NCI-H345 treated with DMSO at 0.1 percent for 48 hours (cell line): ENCODE measurements around the gene B3GALT6.

ENCODE experiments used
- DNase-seq: peaks from one replicate; lab custom pipeline; 2025; ENCODE audit not compliant: unreplicated experiment; lab: John Stamatoyannopoulos, UW

B3GALT6 gene

GRCh38 chr1:1230656-1231399, 1.2 kb upstream of the B3GALT6 start:
- no peak for DNase-seq

- DNase-seq: peak; percentile 90
Observed at GRCh38 chr1:1231400-1232207, 433 bp upstream of the B3GALT6 start, which contains the start of gene SDF4. Gene SDF4 (minus strand): TSS chr1:1232001. CDS start chr1:1228772, 3,229 bp downstream.

GRCh38 chr1:1232796-1233566, 944 bp downstream of the B3GALT6 start:
- no peak for DNase-seq

- no peak for DNase-seq
Observed at GRCh38 chr1:1233567-1233892, 1.5 kb downstream of the B3GALT6 start.

DNA sequence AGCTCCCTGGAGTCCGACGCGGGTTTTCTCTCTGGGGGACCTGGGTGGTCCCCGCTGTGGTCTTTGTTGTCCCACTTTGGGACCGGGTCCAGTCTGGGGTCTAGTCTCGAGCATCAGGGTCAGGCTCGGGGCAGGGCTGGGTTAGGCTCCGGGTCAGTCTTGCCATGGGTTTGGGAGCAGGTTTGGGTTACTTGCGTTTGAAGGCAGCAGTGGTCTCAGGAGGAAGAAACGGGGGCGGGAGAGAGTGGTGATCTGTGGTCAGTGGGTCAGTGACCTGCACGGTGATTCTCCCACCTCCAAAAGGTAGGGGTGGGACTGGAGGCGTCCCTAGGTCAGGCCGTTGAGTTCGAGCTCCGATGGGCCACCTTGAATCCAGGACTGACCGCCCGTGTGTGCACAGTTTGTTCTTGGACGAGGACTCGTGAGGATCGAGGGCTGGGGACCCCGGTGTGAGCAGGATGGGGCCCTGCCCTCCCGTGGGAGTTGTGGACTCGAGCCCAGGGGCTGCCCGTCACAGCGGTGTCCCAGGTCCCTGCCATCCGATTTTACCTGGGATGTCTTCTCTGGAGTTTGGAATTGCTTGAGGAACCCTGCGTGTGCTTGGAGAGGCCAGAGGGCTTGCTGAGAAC, 2.3 kb downstream of the B3GALT6 start:
- DNase-seq: no peak

DNA sequence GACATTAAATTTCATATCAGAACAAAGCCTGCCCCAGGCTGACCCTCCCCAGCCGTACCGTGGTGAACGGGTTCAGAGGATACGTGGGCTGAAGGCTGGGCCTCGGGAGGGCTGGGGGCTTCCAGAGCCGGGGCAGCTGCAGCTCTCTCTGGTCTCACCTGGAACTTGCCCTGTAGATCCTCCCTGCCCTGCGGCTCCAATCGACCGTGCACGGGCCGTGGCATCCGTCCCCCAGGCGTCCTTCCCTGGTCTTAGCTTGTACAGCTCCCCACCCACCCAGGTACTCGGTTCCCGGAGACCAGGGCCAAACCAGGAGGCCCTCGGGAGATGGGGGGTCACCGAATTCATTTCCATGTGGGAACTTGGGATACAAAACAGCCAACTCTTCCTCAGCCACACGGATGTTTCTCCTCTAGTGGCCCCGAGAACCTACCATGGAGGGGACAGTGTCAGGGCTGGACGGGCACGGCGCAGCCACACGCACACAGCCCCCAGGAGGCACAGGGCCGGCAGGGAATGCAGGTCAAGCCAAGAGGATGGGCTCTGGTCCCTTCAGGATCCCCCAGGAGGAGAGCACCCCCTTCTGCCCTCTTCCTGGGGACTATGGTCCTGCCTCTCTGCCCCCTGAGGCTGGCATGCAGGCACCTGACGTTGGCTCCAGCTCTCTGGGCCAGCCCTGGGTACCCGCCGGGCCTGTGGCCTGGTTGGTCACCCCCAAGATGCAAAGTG, 3.1 kb downstream of the B3GALT6 start:
- no peak for DNase-seq

DNA sequence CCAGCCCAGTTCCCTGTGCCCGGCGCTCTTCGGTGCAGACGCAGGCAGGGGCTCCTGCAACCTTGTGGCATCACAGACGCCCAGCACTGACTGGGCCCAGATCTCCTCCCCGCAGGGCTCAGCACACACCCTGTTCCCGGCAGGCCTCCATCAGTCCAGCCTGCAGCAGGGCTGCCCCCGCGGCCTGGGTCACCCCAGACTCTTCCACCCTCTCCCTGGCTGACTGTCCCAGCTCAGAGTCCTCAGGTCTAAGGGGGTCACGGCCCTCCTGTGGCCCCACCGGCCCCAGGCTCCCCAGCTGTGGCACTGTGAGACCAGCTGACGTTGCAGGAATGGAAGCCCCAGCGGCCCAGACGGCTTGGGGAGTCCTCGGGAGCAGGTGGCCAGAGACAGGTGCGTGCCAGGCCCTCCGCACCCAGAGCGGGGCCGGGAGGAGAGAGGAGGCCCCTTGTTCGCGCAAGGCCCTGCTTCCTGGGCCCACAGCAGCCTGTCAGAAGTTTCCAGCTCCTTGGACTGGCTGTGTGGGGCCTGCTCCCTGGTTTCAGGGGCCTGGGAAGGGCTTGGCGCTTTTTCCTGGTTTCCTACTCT, 4.2 kb downstream of the B3GALT6 start:
- no peak for DNase-seq

DNA sequence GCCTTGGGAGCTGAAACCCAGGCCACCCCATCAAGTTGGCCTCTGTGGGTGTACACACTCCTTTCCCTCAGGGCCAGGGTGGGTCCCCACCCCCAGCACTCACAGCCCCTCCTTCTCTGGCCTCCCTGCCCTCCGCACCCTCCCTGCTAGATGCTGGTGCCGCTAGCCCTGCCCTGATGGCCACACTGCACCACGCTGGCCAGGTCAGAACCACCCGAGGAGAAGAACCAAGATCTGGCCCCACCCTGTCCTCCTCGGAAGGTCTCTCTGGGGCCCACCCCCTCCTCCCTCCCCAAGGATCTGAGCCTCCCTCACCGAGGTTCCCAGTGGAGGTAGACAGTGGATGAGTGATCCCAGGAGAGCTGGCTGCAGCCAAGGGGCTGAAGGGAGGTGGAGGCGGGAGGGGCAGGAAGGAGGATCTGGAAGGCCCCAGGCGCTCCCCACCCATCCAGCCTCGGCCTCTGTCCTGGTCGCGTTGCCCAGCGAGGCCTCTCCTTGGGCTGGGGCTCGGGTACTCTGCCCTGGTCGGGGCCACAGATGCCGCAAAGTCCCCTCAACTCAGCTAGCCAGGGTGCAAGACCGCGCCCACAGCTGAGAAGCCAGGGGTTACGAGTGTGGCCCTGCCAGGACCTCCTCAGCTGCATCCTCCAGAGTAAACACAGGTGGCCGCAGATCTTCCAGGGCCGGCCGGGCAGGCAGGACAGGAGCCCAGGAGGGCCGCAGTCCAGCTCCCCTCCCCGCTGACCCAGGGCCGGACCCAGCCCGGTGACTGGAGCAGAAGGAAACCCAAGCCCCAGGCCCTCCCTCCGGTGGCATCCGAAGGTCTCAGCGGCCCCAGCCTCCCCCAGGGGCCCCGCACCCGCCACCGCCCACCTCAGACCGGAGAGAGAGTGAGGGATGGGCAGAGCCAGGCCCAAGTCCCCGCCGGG, 5.2 kb downstream of the B3GALT6 start:
- DNase-seq: no peak

GRCh38 chr1:1237874-1238701, 6.1 kb downstream of the B3GALT6 start:
- no peak for DNase-seq

DNA sequence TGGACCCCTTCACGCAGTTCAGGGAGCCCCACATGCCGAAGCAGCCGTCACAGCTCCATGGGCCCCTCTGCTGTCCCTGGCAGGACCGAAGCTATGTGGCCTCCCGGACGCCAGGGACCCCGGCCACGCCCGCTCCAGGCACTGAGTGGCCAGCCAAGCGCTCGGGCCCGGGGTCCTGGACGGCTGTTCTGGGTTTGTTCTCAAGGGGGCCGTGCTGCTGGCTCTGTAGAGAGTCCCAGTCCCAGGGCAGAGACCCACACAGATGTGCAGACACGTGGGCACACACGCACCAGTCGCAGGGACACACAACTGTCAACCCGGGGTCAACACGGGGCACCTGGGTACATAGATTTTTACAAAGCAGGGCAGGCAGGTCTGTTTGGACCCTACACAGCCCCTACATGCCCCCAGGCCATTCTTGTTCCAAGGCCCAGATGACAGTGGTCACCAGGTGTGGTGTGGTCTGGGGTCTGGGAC, 6.7 kb downstream of the B3GALT6 start:
- no peak for DNase-seq

GRCh38 chr1:1239227-1239613, 7.2 kb downstream of the B3GALT6 start:
- DNase-seq: no peak

- no peak for DNase-seq
Observed at GRCh38 chr1:1239614-1240347, 7.7 kb downstream of the B3GALT6 start.

- no peak for DNase-seq
Observed at GRCh38 chr1:1240348-1240732, 8.3 kb downstream of the B3GALT6 start.

GRCh38 chr1:1240822-1241587, 9.0 kb downstream of the B3GALT6 start:
- DNase-seq: no peak

DNA sequence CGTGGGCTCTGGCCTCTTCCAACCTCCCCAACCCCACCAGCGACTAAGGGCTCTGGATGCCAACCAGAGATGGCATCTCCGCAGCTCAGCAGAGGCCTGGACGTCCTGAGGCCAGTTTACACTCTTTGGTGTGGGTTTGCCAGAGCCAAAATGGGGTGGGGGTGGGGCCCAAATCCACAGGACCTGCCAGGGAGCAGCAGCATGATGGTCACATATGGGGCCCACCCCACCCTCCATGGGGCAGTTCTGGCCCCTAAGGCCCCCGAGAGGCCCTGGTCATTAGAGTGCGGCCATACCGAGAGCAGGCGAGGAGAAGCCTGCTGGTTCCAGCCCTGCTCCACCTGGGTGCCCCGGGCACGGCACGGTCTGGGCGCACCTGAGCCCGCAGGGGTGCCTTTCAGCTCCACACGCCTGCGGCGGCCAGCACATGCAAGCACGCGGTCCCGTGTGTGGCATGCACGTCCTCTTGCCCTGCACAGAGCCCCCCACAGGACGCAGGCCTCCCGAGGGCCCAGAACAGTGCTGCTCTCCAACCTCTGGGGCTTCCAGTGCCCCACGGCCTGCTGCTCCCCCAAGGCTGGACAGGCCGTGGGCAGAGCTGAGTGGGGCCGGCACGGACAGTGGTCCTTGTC, 9.7 kb downstream of the B3GALT6 start:
- DNase-seq: no peak
